H1 (cell line): ENCODE results near the gene PBX1. TPM values are rescaled to one million over a fixed set of nuclear protein-coding genes. Genes with fewer than 3 reads are reported as not detected.

Experiments used
- CTCF ChIA-PET: fragments of 300-600 bp; sonication (Branson Sonifier 250); formaldehyde crosslinking; loops from one replicate; lab custom pipeline; 2021; ENCODE audit not compliant: partially characterized antibody; lab: Charles Lee
- POLR2A ChIA-PET: fragments of 300-600 bp; sonication (Branson Sonifier 250); formaldehyde crosslinking; loops from one replicate; lab custom pipeline; 2021; ENCODE audit warnings: inconsistent platforms; ENCODE audit not compliant: partially characterized antibody; lab: Charles Lee
- DNase-seq, 2 experiments: peaks; one replicate each; pipeline versions ENCODE4 v3.0.0 to v3.0.0-alpha.2; 2010 to 2022; ENCODE audit warnings: low spot score in 2 of 2, low read depth in 1 of 2, mixed read lengths in 1 of 2
- FAIRE-seq: peaks from 2 replicates; lab custom pipeline; 2011; peaks lifted over from hg19 to GRCh38; lab: Jason Lieb, UNC
- H2AFZ ChIP-seq: 2 replicates; pipeline ENCODE4 v1.8.1; 2012; ENCODE audit warnings: low read length, inconsistent platforms
- H2AK5ac ChIP-seq: 2 replicates; pipeline ENCODE4 v1.6.1; 2013; ENCODE audit warnings: low read depth, low read length
- H2BK120ac ChIP-seq: replicated peaks from 2 replicates; pipeline ENCODE3; 2013; ENCODE audit warnings: low read depth, low read length, inconsistent platforms
- H2BK12ac ChIP-seq: 2 replicates; pipeline ENCODE4 v1.6.1; 2013; ENCODE audit warnings: low read depth, low read length
- H2BK15ac ChIP-seq: 2 replicates; pipeline ENCODE4 v1.6.1; 2013; ENCODE audit warnings: low read length
- H2BK20ac ChIP-seq: 2 replicates; pipeline ENCODE4 v1.6.1; 2013; ENCODE audit warnings: low read length
- H2BK5ac ChIP-seq: 2 replicates; pipeline ENCODE4 v1.6.1; 2013; ENCODE audit warnings: low read depth, low read length
- H3K14ac ChIP-seq: 2 replicates; pipeline ENCODE4 v1.6.1; 2013; ENCODE audit warnings: inconsistent platforms; ENCODE audit not compliant: insufficient read length
- H3K18ac ChIP-seq: 2 replicates; pipeline ENCODE4 v1.6.1; 2013; ENCODE audit warnings: low read length; ENCODE audit errors: extremely low read depth
- H3K23ac ChIP-seq: 2 replicates; pipeline ENCODE4 v1.6.1; 2013; ENCODE audit warnings: inconsistent platforms; ENCODE audit not compliant: insufficient read length
- H3K23me2 ChIP-seq: 2 replicates; pipeline ENCODE4 v1.6.1; 2013; ENCODE audit warnings: low read depth, low read length
- H3K27ac ChIP-seq: 2 replicates; pipeline ENCODE4 v1.6.1; 2011; ENCODE audit warnings: low read depth, low read length, inconsistent platforms
- H3K27me3 ChIP-seq, 4 experiments: replicated peaks in 1 of 4; 1 replicate in 1 of 4; 2 replicates in 3 of 4; pipeline versions ENCODE4 v1.6.1 to v1.8.1; 2011 to 2013; ENCODE audit warnings: low read length in 3 of 4, mild to moderate bottlenecking in 3 of 4, inconsistent platforms in 2 of 4, mixed read lengths in 2 of 4, moderate library complexity in 1 of 4; ENCODE audit not compliant: control insufficient read depth in 3 of 4, insufficient read depth in 3 of 4; ENCODE audit errors: extremely low read depth in 1 of 4
- H3K36me3 ChIP-seq, 4 experiments: 2 replicates each; pipeline versions ENCODE4 v1.6.1 to v1.8.1; 2011 to 2013; ENCODE audit warnings: mild to moderate bottlenecking in 4 of 4, low read length in 3 of 4, moderate library complexity in 2 of 4, control low read depth in 1 of 4, inconsistent platforms in 1 of 4; ENCODE audit not compliant: insufficient read depth in 4 of 4, control insufficient read depth in 2 of 4
- H3K4ac ChIP-seq: replicated peaks from 2 replicates; pipeline ENCODE3; 2013; ENCODE audit warnings: low read length, low read depth, mixed read lengths, inconsistent platforms; ENCODE audit not compliant: insufficient read length
- H3K4me1 ChIP-seq, 4 experiments: replicated peaks in 1 of 4; 1 replicate in 1 of 4; 2 replicates in 3 of 4; pipeline versions ENCODE4 v1.6.1 to v1.8.1; 2011 to 2013; ENCODE audit warnings: low read length in 3 of 4, inconsistent platforms in 2 of 4, mixed read lengths in 1 of 4; ENCODE audit not compliant: insufficient read depth in 4 of 4, control insufficient read depth in 3 of 4
- H3K4me2 ChIP-seq, 2 experiments: 2 replicates each; pipeline versions ENCODE4 v1.6.1 to v1.8.1; 2011 to 2013; ENCODE audit warnings: low read depth in 2 of 2, low read length in 2 of 2, control low read depth in 1 of 2, inconsistent platforms in 1 of 2, mild to moderate bottlenecking in 1 of 2; ENCODE audit not compliant: insufficient read depth in 1 of 2
- H3K4me3 ChIP-seq, 4 experiments: fragments of 200-600, 300-600 bp in 1 of 4; sonication (generic), shearing (Covaris generic), sonication (Bioruptor Twin) in 1 of 4; 2 replicates each; pipeline versions ENCODE4 v1.5.1 to v1.8.1; 2011 to 2016; ENCODE audit warnings: low read length in 4 of 4, low read depth in 3 of 4, control low read depth in 2 of 4, inconsistent platforms in 2 of 4, mild to moderate bottlenecking in 2 of 4, mixed read lengths in 1 of 4, moderate library complexity in 1 of 4; ENCODE audit not compliant: insufficient read depth in 2 of 4; ENCODE audit errors: extremely low read depth in 1 of 4
- H3K56ac ChIP-seq: replicated peaks from 2 replicates; pipeline ENCODE3; 2013; ENCODE audit warnings: low read depth, mild to moderate bottlenecking, mixed read lengths, low read length, inconsistent platforms; ENCODE audit not compliant: insufficient read length
- H3K79me1 ChIP-seq: 2 replicates; pipeline ENCODE4 v1.6.1; 2013; ENCODE audit warnings: low read depth, low read length, control low read depth
- H3K79me2 ChIP-seq, 2 experiments: 2 replicates each; pipeline versions ENCODE4 v1.6.1 to v1.8.1; 2012 to 2013; ENCODE audit warnings: low read length in 2 of 2, mild to moderate bottlenecking in 2 of 2, inconsistent platforms in 1 of 2; ENCODE audit not compliant: insufficient read depth in 2 of 2, control insufficient read depth in 1 of 2
- H3K9ac ChIP-seq, 4 experiments: replicated peaks in 1 of 4; 1 replicate in 1 of 4; 2 replicates in 3 of 4; pipeline versions ENCODE4 v1.6.1 to v1.8.1; 2011 to 2013; ENCODE audit warnings: low read depth in 3 of 4, low read length in 3 of 4, control low read depth in 2 of 4, mild to moderate bottlenecking in 2 of 4, moderate library complexity in 2 of 4, inconsistent platforms in 1 of 4; ENCODE audit errors: extremely low read depth in 1 of 4
- H3K9me3 ChIP-seq, 2 experiments: 2 replicates each; pipeline versions ENCODE4 v1.6.1 to v1.8.1; 2012 to 2013; ENCODE audit warnings: mild to moderate bottlenecking in 2 of 2, moderate library complexity in 2 of 2, control low read depth in 1 of 2, inconsistent platforms in 1 of 2, low read depth in 1 of 2, low read length in 1 of 2, mixed read lengths in 1 of 2; ENCODE audit not compliant: insufficient read depth in 2 of 2
- H4K20me1 ChIP-seq, 2 experiments: replicated peaks in 1 of 2; 2 replicates each; pipeline versions ENCODE3 to v1.8.1; 2011 to 2013; ENCODE audit warnings: inconsistent platforms in 2 of 2, low read length in 2 of 2, mild to moderate bottlenecking in 1 of 2; ENCODE audit not compliant: insufficient read depth in 2 of 2, control insufficient read depth in 1 of 2
- H4K5ac ChIP-seq: 2 replicates; pipeline ENCODE4 v1.6.1; 2013; ENCODE audit warnings: low read length, low read depth, mixed read lengths, inconsistent platforms; ENCODE audit not compliant: insufficient read length
- H4K8ac ChIP-seq: 2 replicates; pipeline ENCODE4 v1.8.0; 2013; ENCODE audit warnings: mild to moderate bottlenecking, moderate library complexity, low read length, inconsistent platforms; ENCODE audit not compliant: insufficient read depth; ENCODE audit errors: extremely low read depth
- H4K91ac ChIP-seq: replicated peaks from 2 replicates; pipeline ENCODE3; 2013; ENCODE audit warnings: low read length, mixed read lengths, inconsistent platforms; ENCODE audit not compliant: insufficient read length
- ATF2 ChIP-seq: IDR thresholded peaks from 2 replicates; pipeline ENCODE4 v1.6.1; 2012; ENCODE audit warnings: low read length, inconsistent platforms
- BCL11A ChIP-seq, 2 experiments: IDR thresholded peaks; one replicate each; pipeline ENCODE4 v1.6.1; 2011; ENCODE audit warnings: low read depth in 2 of 2, low read length in 2 of 2, mild to moderate bottlenecking in 2 of 2
- CHD2 ChIP-seq: IDR thresholded peaks from 2 replicates; pipeline ENCODE4 v1.6.1; 2012; ENCODE audit warnings: low read length, improper control_type of control experiment
- GABPA ChIP-seq: IDR thresholded peaks from 2 replicates; pipeline ENCODE4 v1.6.1; 2011; ENCODE audit warnings: mild to moderate bottlenecking, low read length, moderate library complexity, borderline replicate concordance; ENCODE audit not compliant: insufficient read depth
- HDAC2 ChIP-seq, 2 experiments: fragments of 300-600 bp in 1 of 2; sonication (generic) in 1 of 2; IDR thresholded peaks; 2 replicates each; pipeline ENCODE4 v1.6.1; 2011 to 2012; ENCODE audit warnings: low read depth in 2 of 2, low read length in 2 of 2, mild to moderate bottlenecking in 2 of 2, moderate library complexity in 2 of 2, borderline replicate concordance in 1 of 2, inconsistent platforms in 1 of 2
- RXRA ChIP-seq: IDR thresholded peaks from 2 replicates; pipeline ENCODE4 v1.6.1; 2011; ENCODE audit warnings: low read depth, mild to moderate bottlenecking, low read length, moderate library complexity; ENCODE audit not compliant: insufficient read depth
- SIX5 ChIP-seq: IDR thresholded peaks from 2 replicates; pipeline ENCODE4 v1.6.1; 2011; ENCODE audit warnings: mild to moderate bottlenecking, low read depth, low read length
- SP1 ChIP-seq: IDR thresholded peaks from 2 replicates; pipeline ENCODE4 v1.6.1; 2011; ENCODE audit warnings: low read depth, low read length
- TAF7 ChIP-seq: optimal IDR thresholded peaks from 2 replicates; pipeline ENCODE3; 2011; ENCODE audit warnings: low read depth, mild to moderate bottlenecking, inconsistent platforms, low read length, moderate library complexity, borderline replicate concordance
- WGBS, 2 experiments: shearing (Covaris generic) in 1 of 2; methylation state at CpG; one replicate each; pipeline versions ENCODE4 v1.1.6 to v1.1.7; 2013 to 2015; ENCODE audit warnings: low lambda C conversion rate in 2 of 2, mixed read lengths in 2 of 2, inconsistent platforms in 1 of 2, low coverage in 1 of 2, missing lambda C conversion rate in 1 of 2; ENCODE audit not compliant: insufficient replicate concordance in 2 of 2, insufficient coverage in 1 of 2, insufficient read length in 1 of 2; ENCODE audit errors: extremely low coverage in 1 of 2, missing lambda C conversion rate in 1 of 2; 5-methylcytosine and 5-hydroxymethylcytosine counted together
- polyA plus RNA-seq, 7 experiments: library from polyadenylated mRNA; depleted of rRNA in 3 of 7; stranded (reverse) in 5 of 7; unstranded in 2 of 7; fragments of >200 nt in 5 of 7; fragments of 200-250 nt in 2 of 7; gene quantifications; 1 replicate in 5 of 7; 2 replicates in 1 of 7; 4 replicates in 1 of 7; pipeline versions ENCODE4 v1.2.1 to v1.2.3, GENCODE V29; 2011 to 2013; ENCODE audit warnings: missing spikeins in 2 of 7, mixed read lengths in 2 of 7
- total RNA-seq: library from RNA; stranded (reverse); fragmentation: NEBNext Ultra II Directional; extraction: Animal tissue kit (Norgen Biotek cat#: 25700); gene quantifications from 2 replicates; pipeline ENCODE4 v1.2.1, GENCODE V29; 2021
- TF ChIP-seq, protein P1 (sequence below): IDR thresholded peaks from 2 replicates; pipeline ENCODE4 v1.6.1; 2012; ENCODE audit warnings: inconsistent platforms
- TF ChIP-seq, protein P2 (sequence below): IDR thresholded peaks from 2 replicates; pipeline ENCODE4 v1.6.1; 2011; ENCODE audit warnings: low read depth, mild to moderate bottlenecking, low read length; ENCODE audit not compliant: insufficient read depth

The PBX1 gene
- total and polyA plus RNA-seq, 2 of the 8 experiments (the other 6 are each of a cell fraction or from before 2014, with no cell fraction given), result 87.4 to 124 TPM

GRCh38 chr1:164599272-164599671 lies 40.3 kb downstream of the PBX1 start:
- H3K4ac ChIP-seq, result no peak overlapping the region
- peaks cover 15 to 16% of the 10 kb centered on the region in 2 experiments for H4K20me1 ChIP-seq
- no peak overlapping the region for H2BK12ac ChIP-seq
- no peak overlapping the region for H2BK15ac ChIP-seq
- H3K14ac ChIP-seq, result no peak overlapping the region
- no peak overlapping the region for H2AFZ ChIP-seq
- WGBS, 2 experiments, result 85% methylated on average over 5 of the region's 5 CpGs; no CpG with 5 or more reads in 1 of the 2 experiments
- H3K4me3 ChIP-seq, result no peak overlapping the region
- H2AK5ac ChIP-seq, result no peak overlapping the region
- no peak overlapping the region for H3K27ac ChIP-seq
- H3K27me3 ChIP-seq, result no peaks in the 10 kb centered on the region
- H2BK5ac ChIP-seq, result no peak overlapping the region
- no peak overlapping the region for H4K5ac ChIP-seq
- peaks cover 12 to 39% (median 30%) of the 10 kb centered on the region in 4 experiments for H3K4me1 ChIP-seq
- peaks cover 2 to 18% (median 4%) of the 10 kb centered on the region in 4 experiments; a peak in 5 of 8 replicates for H3K36me3 ChIP-seq
- H3K9ac ChIP-seq, result no peak overlapping the region
- H3K9me3 ChIP-seq, result no peaks in the 10 kb centered on the region
- no peak overlapping the region for H3K56ac ChIP-seq
- H3K23me2 ChIP-seq, result no peaks in the 10 kb centered on the region
- no peak for DNase-seq
- no peak overlapping the region for H2BK20ac ChIP-seq
- no peak overlapping the region for H3K18ac ChIP-seq
- POLR2A ChIA-PET, result interaction anchor here (1.0 to 1.3 kb wide), 2 partner anchors 9 to 22 kb away, joined by 4 to 6 read pairs; no protein-coding TSS in a partner anchor
- FAIRE-seq, result no peak
- no peak overlapping the region for H4K8ac ChIP-seq
- no peak overlapping the region for H4K91ac ChIP-seq
- CTCF ChIA-PET, result interaction anchor here (1.0 to 1.9 kb wide), 6 partner anchors 9 to 37 kb away, joined by 3 to 6 read pairs (median 4); no protein-coding TSS in a partner anchor
- no peak overlapping the region for H3K23ac ChIP-seq
- H2BK120ac ChIP-seq, result no peak overlapping the region
- peaks cover 8 to 78% of the 10 kb centered on the region in 2 experiments; a peak in 3 of 4 replicates for H3K79me2 ChIP-seq
- peaks cover 4% of the 10 kb centered on the region; the same call in 1 of the 2 replicates for H3K79me1 ChIP-seq
- H3K4me2 ChIP-seq, result no peak overlapping the region
- TF ChIP-seq, protein P1, sequence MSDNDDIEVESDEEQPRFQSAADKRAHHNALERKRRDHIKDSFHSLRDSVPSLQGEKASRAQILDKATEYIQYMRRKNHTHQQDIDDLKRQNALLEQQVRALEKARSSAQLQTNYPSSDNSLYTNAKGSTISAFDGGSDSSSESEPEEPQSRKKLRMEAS, result no peak
- no peak for TF ChIP-seq RXRA
- TF ChIP-seq ATF2, result no peak
- no peak for TF ChIP-seq SP1
- no peak for TF ChIP-seq CHD2
- TF ChIP-seq GABPA, result no peak
- TF ChIP-seq TAF7, result no peak
- TF ChIP-seq BCL11A (IDR thresholded peaks at IDR 0.05; ENCODE audit: low read depth in 2 of 2, low read length in 2 of 2), result no peak
- TF ChIP-seq, protein P2, sequence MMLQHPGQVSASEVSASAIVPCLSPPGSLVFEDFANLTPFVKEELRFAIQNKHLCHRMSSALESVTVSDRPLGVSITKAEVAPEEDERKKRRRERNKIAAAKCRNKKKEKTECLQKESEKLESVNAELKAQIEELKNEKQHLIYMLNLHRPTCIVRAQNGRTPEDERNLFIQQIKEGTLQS, result no peak
- no peak for TF ChIP-seq SIX5
- TF ChIP-seq HDAC2 (IDR thresholded peaks at IDR 0.05; ENCODE audit: borderline replicate concordance in 1 of 2, low read depth in 2 of 2, low read length in 2 of 2), result no peak
